C4-2B (cell line): Measurements from ENCODE around the gene GPR152.

ENCODE experiments used
- ZFX ChIP-seq: fragments of 450-650 bp; IDR thresholded peaks from 2 replicates; pipeline ENCODE4 v1.6.1; 2017
- TF ChIP-seq, protein P1 (sequence below): fragments of 450-650 bp; conservative IDR thresholded peaks from 2 replicates; pipeline ENCODE4 v1.5.1; 2017; ENCODE audit warnings: mild to moderate bottlenecking

DNA sequence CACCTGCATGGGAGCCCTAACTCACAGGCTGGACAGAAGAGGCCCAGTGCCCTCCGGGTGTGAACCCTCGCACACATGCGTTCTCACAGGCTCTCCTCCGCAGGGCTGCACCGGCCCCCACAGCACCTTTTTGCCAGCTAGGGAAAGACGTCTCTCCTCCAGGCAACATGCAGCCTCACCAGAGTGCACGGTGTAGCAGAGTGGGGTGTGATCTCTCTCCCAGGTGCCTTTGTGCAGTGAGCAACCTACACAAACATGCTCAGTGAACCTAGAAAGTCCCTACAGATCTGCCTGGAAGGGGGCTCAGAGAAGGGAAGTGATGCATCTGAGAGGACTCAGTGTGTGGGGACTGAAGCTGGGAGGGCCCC lies 40.8 kb downstream of the GPR152 start:
- TF ChIP-seq, protein P1, sequence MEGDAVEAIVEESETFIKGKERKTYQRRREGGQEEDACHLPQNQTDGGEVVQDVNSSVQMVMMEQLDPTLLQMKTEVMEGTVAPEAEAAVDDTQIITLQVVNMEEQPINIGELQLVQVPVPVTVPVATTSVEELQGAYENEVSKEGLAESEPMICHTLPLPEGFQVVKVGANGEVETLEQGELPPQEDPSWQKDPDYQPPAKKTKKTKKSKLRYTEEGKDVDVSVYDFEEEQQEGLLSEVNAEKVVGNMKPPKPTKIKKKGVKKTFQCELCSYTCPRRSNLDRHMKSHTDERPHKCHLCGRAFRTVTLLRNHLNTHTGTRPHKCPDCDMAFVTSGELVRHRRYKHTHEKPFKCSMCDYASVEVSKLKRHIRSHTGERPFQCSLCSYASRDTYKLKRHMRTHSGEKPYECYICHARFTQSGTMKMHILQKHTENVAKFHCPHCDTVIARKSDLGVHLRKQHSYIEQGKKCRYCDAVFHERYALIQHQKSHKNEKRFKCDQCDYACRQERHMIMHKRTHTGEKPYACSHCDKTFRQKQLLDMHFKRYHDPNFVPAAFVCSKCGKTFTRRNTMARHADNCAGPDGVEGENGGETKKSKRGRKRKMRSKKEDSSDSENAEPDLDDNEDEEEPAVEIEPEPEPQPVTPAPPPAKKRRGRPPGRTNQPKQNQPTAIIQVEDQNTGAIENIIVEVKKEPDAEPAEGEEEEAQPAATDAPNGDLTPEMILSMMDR = no peak
- TF ChIP-seq ZFX = no peak
